Keratinocyte (primary cell): ENCODE results near the gene PRR20E. TPM values are rescaled to one million over a fixed set of nuclear protein-coding genes. Genes with fewer than 3 reads are reported as not detected.

Source experiments
- DNase-seq: peaks from one replicate; pipeline ENCODE4 v3.0.0-alpha.2; 2011; ENCODE audit warnings: low read depth, missing footprints, low spot score
- FAIRE-seq: peaks from 2 replicates; lab custom pipeline; 2011; peaks lifted over from hg19 to GRCh38; lab: Jason Lieb, UNC
- H2AFZ ChIP-seq: 2 replicates; pipeline ENCODE4 v1.6.0; 2012; ENCODE audit warnings: low read length, control low read depth, inconsistent platforms; ENCODE audit not compliant: control insufficient read depth
- H3K27ac ChIP-seq: 2 replicates; pipeline ENCODE4 v1.5.1; 2011; ENCODE audit warnings: low read length; ENCODE audit not compliant: control insufficient read depth, insufficient read depth
- H3K27me3 ChIP-seq: 3 replicates; pipeline ENCODE4 v1.6.0; 2011; ENCODE audit warnings: low read length; ENCODE audit not compliant: control insufficient read depth, insufficient read depth; ENCODE audit errors: extremely low read depth
- H3K36me3 ChIP-seq, 2 experiments: 2 replicates in 1 of 2; 3 replicates in 1 of 2; pipeline ENCODE4 v1.5.1; 2011; ENCODE audit warnings: low read length in 2 of 2, mild to moderate bottlenecking in 1 of 2; ENCODE audit not compliant: control insufficient read depth in 2 of 2, insufficient read depth in 2 of 2; ENCODE audit errors: extremely low read depth in 1 of 2
- H3K4me1 ChIP-seq: 3 replicates; pipeline ENCODE4 v1.5.1; 2011; ENCODE audit warnings: low read length; ENCODE audit not compliant: control insufficient read depth, insufficient read depth; ENCODE audit errors: extremely low read depth
- H3K4me2 ChIP-seq: 3 replicates; pipeline ENCODE4 v1.6.0; 2011; ENCODE audit warnings: low read depth, low read length; ENCODE audit not compliant: control insufficient read depth, insufficient read depth; ENCODE audit errors: extremely low read depth
- H3K4me3 ChIP-seq, 3 experiments: fragments of 200-600 bp in 1 of 3; sonication (generic) in 1 of 3; 2 replicates in 2 of 3; 3 replicates in 1 of 3; pipeline ENCODE4 v1.5.1; 2011 to 2016; ENCODE audit warnings: low read length in 3 of 3, mild to moderate bottlenecking in 3 of 3, control low read depth in 2 of 3, inconsistent platforms in 1 of 3, low read depth in 1 of 3, mixed read lengths in 1 of 3, mixed run types in 1 of 3, moderate library complexity in 1 of 3; ENCODE audit not compliant: control insufficient read depth in 2 of 3, insufficient read depth in 2 of 3; ENCODE audit errors: extremely low read depth in 1 of 3
- H3K79me2 ChIP-seq: 2 replicates; pipeline ENCODE4 v1.6.0; 2012; ENCODE audit warnings: low read length; ENCODE audit not compliant: control insufficient read depth, insufficient read depth
- H3K9ac ChIP-seq: 3 replicates; pipeline ENCODE4 v1.6.0; 2011; ENCODE audit warnings: low read length; ENCODE audit not compliant: control insufficient read depth, insufficient read depth; ENCODE audit errors: extremely low read depth
- H3K9me1 ChIP-seq: 3 replicates; pipeline ENCODE4 v1.6.0; 2011; ENCODE audit warnings: low read length; ENCODE audit not compliant: control insufficient read depth, insufficient read depth; ENCODE audit errors: extremely low read depth
- H3K9me3 ChIP-seq: 2 replicates; pipeline ENCODE4 v1.5.1; 2012; ENCODE audit warnings: low read depth, low read length; ENCODE audit not compliant: control insufficient read depth
- H4K20me1 ChIP-seq: 3 replicates; pipeline ENCODE4 v1.6.0; 2011; ENCODE audit warnings: low read length; ENCODE audit not compliant: control insufficient read depth, insufficient read depth; ENCODE audit errors: extremely low read depth
- CTCF ChIP-seq, 3 experiments: IDR thresholded peaks in 1 of 3; conservative IDR thresholded peaks in 1 of 3; optimal IDR thresholded peaks in 1 of 3; 2 replicates in 2 of 3; 3 replicates in 1 of 3; pipeline versions ENCODE3 to v1.5.1; 2011; ENCODE audit warnings: low read length in 3 of 3, mild to moderate bottlenecking in 3 of 3, moderate library complexity in 2 of 3, control low read depth in 1 of 3, inconsistent platforms in 1 of 3; ENCODE audit not compliant: insufficient read depth in 2 of 3; ENCODE audit errors: extremely low read depth in 1 of 3
- EZH2 ChIP-seq: IDR thresholded peaks from one replicate; pipeline ENCODE4 v1.6.1; 2012; ENCODE audit warnings: inconsistent platforms, mild to moderate bottlenecking, low read length, moderate library complexity
- dilution Hi-C: fragments of 300-500 bp; cut with MboI; formaldehyde crosslinking; loops from one replicate; pipeline ENCODE4 v1.7.0; 2020; ENCODE audit warnings: low sequenced_read_pairs; ENCODE audit not compliant: extremely low pct_ligation_motif_present
- polyA plus RNA-seq, 5 experiments: library from polyadenylated mRNA; depleted of rRNA in 3 of 5; stranded (reverse) in 3 of 5; stranded (forward) in 1 of 5; unstranded in 1 of 5; fragments of >200 nt; gene quantifications; 1 replicate in 1 of 5; 2 replicates in 3 of 5; 3 replicates in 1 of 5; pipeline versions ENCODE4 v1.2.1 to v1.2.3, GENCODE V29; 2011 to 2012; ENCODE audit warnings: missing spikeins in 2 of 5, low read depth in 1 of 5, low replicate concordance in 1 of 5
- small RNA-seq, 3 experiments: library from RNA; depleted of rRNA; stranded (forward); fragments of <200 nt; gene quantifications; one replicate each; pipeline ENCODE3, GENCODE V24; 2012; ENCODE audit warnings: low read depth in 3 of 3, low replicate concordance in 1 of 3; ENCODE audit not compliant: insufficient read length in 3 of 3

Gene PRR20E
- polyA plus RNA-seq, 1 donor (not counting 4 experiments of a cell fraction or from before 2014, with no cell fraction given): not detected

- Histone ChIP-seq H3K36me3 (no peaks in the 10 kb centered on the region), H3K4me3 (no peak overlapping the region), H3K27me3 (no peaks in the 10 kb centered on the region), H3K27ac (no peak overlapping the region), H3K4me2 (no peak overlapping the region), H2AFZ (no peak overlapping the region), H3K9me3 (no peaks in the 10 kb centered on the region), H3K9ac (no peak overlapping the region), H4K20me1 (no peaks in the 10 kb centered on the region), H3K9me1 (no peaks in the 10 kb centered on the region), H3K4me1 (no peaks in the 10 kb centered on the region), H3K79me2 (no peaks in the 10 kb centered on the region)
- DNase-seq (no peak), FAIRE-seq (no peak)
- dilution Hi-C loops: no loop called here
- TF ChIP-seq EZH2 (no peak), CTCF (optimal IDR thresholded peaks at IDR 0.05 in 1 of 3, IDR thresholded peaks at IDR 0.05 in 1 of 3, conservative IDR thresholded peaks at IDR 0.05 in 1 of 3; ENCODE audit: extremely low read depth in 1 of 3, insufficient read depth in 2 of 3, low read length in 3 of 3) (no peak)
Measured at GRCh38 chr13:57191667-57192066, 24.7 kb downstream of the PRR20E start.

GRCh38 chr13:57212989-57213388 lies 46.0 kb downstream of the PRR20E start:
- Histone ChIP-seq H3K4me3 (no peak overlapping the region), H3K79me2 (no peaks in the 10 kb centered on the region), H3K9me1 (no peaks in the 10 kb centered on the region), H3K36me3 (no peaks in the 10 kb centered on the region), H3K9me3 (no peaks in the 10 kb centered on the region), H3K4me1 (no peaks in the 10 kb centered on the region), H3K9ac (no peak overlapping the region), H3K27ac (no peak overlapping the region), H2AFZ (no peak overlapping the region), H3K27me3 (no peaks in the 10 kb centered on the region), H4K20me1 (no peaks in the 10 kb centered on the region), H3K4me2 (no peak overlapping the region)
- TF ChIP-seq CTCF (optimal IDR thresholded peaks at IDR 0.05 in 1 of 3, IDR thresholded peaks at IDR 0.05 in 1 of 3, conservative IDR thresholded peaks at IDR 0.05 in 1 of 3; ENCODE audit: extremely low read depth in 1 of 3, insufficient read depth in 2 of 3, low read length in 3 of 3) (no peak), EZH2 (no peak)
- DNase-seq (no peak), FAIRE-seq (no peak)
- dilution Hi-C loops: no loop called here

Small RNAs within 50 kb of the gene (small RNA-seq; reads per million reads assigned to genes)
- 0 reads per million in 3 experiments for gene PRR20FP

Other genes starting within 250 kb of the PRR20E start
- not detected in 3 replicates for gene PRR20A, start 26.3 kb upstream of the PRR20E start, polyA plus RNA-seq
- not detected in 3 replicates for gene PRR20B, start 19.7 kb upstream of the PRR20E start, polyA plus RNA-seq
- gene PRR20C, start 13.1 kb upstream of the PRR20E start, polyA plus RNA-seq: not detected in 3 replicates
- not detected in 3 replicates for gene PRR20D, start 6.6 kb upstream of the PRR20E start, polyA plus RNA-seq